Skeletal muscle satellite cell (primary cell): ENCODE measurements around the gene MID1.

Source experiments
- H3K27me3 ChIP-seq: 2 replicates; pipeline ENCODE4 v1.7.0; 2013; ENCODE audit warnings: low read length; ENCODE audit not compliant: control insufficient read depth, insufficient read depth
- H3K36me3 ChIP-seq: 2 replicates; pipeline ENCODE4 v1.7.0; 2013; ENCODE audit warnings: mild to moderate bottlenecking, control low read depth, low read length; ENCODE audit not compliant: insufficient read depth
- H3K4me1 ChIP-seq: 2 replicates; pipeline ENCODE4 v1.7.0; 2013; ENCODE audit warnings: low read length; ENCODE audit not compliant: control insufficient read depth, insufficient read depth
- H3K4me2 ChIP-seq: 2 replicates; pipeline ENCODE4 v1.7.0; 2013; ENCODE audit warnings: mild to moderate bottlenecking, low read length
- H3K4me3 ChIP-seq: 2 replicates; pipeline ENCODE4 v1.7.0; 2013; ENCODE audit warnings: low read length
- H3K9ac ChIP-seq: 2 replicates; pipeline ENCODE4 v1.7.0; 2013; ENCODE audit warnings: mild to moderate bottlenecking, low read depth, low read length, moderate library complexity
- H3K9me3 ChIP-seq: replicated peaks from 2 replicates; pipeline ENCODE4 v1.7.0; 2013; ENCODE audit warnings: mild to moderate bottlenecking, control low read depth, low read length

The MID1 gene

DNA sequence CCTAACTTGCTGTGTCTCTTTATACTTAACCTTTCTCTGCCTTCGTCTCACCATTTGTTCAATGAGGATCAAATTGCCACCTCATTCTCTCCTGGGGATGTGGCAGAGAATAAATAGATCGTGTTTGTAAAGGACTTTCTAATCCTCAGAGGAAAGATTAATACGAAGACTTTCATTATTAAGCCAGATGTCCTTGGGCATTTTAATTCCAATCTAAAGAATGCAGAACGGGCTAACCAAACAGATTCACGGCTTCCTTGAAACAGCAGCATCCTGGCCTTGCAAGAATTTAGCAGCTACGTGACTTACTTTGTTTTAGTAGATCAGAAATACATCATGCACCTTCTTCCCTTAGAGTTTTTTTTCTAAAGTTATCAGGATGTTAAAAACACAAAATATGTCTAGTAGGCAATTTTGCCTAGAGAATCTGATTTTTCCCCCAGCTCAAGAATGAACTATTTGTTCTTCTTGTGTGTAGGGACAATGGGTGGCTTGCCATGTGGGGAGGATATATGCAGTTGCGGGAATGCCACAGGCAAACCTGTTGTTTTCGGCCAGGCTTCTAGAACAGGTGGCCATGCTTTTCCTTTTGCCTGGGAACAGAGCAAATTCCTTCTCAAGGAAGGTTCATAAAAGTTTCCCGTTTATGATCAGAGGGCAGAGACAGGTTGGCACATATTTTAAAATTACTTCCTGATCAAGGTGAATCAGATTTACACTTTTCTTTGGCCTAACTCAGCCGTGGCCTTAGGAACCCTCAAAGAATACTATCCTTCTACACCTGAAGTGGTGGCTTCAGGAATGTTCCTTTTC is 3.0 kb downstream of the MID1 start:
- peaks cover 23% of the 10 kb centered on the region for H3K4me1 ChIP-seq
- peak overlapping the region; percentile 77 for H3K4me3 ChIP-seq
- H3K9ac ChIP-seq, result no peak overlapping the region
- no peaks in the 10 kb centered on the region for H3K9me3 ChIP-seq
- H3K4me2 ChIP-seq, result peak overlapping the region; percentile 81
- no peaks in the 10 kb centered on the region for H3K27me3 ChIP-seq
- H3K36me3 ChIP-seq, result no peaks in the 10 kb centered on the region

DNA sequence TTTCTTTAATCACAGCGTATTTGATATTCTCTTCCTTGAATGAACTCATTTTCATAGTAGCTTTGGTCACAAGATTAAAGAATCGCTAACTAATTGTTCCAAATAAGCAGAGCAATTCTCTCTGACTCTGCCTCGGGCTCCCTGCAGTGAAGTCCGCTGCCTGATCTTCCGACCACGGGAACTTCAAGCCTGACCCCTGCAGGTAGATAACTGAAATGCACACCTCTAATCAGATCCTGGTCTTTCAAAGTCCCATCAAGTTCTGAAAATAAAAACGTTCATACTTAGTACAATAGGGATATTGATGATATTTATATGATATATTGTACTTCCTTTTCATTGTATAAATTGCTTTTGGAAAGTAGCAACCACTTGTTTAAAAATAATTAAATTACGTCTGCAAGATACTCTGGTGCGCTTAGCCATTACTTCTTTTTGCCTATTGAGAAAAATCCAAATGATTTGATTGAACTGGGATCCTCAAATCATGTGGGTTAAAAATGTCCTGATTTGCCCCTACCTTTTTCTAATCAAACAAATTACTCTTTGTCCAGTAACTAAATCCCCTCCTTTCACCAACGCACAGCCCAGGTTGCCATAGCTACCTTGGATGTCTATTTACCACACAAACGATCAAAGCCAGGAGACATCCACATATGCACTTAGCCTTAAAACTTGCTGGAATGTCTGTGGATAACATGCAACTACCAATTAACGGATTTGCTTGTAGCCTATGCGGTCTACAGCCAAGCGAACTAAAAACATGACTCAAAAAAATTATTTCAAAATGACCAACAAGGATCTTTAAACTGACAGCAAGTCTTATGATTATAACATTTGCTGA is 4.2 kb downstream of the MID1 start:
- H3K27me3 ChIP-seq, result no peaks in the 10 kb centered on the region
- peak overlapping the region; percentile 63 for H3K4me2 ChIP-seq
- H3K4me3 ChIP-seq, result no peak overlapping the region
- no peaks in the 10 kb centered on the region for H3K36me3 ChIP-seq
- H3K4me1 ChIP-seq, result peaks cover 27% of the 10 kb centered on the region
- no peaks in the 10 kb centered on the region for H3K9me3 ChIP-seq
- H3K9ac ChIP-seq, result peak overlapping the region; percentile 34

DNA sequence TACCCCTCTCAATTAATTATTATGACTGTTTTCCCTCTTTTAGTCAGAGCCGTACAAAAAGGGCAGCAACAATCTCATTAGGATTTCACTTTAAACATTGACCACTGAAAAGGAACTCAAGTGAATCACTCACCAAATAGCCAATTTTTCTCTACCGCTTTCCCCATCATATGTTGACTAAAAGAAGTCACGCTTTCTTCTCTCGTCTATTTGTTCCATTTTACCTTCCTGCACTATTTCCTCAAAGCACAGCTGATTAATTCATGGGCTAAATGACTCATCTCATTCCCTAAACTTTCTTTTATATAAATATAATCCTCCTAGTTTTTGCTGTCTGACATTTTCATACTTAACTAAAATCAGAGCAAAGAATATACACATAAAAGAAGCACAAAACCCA is 8.2 kb downstream of the MID1 start:
- Histone ChIP-seq H3K36me3 (no peaks in the 10 kb centered on the region), H3K9ac (peak overlapping the region; percentile 5), H3K9me3 (no peaks in the 10 kb centered on the region), H3K4me1 (peaks cover 28% of the 10 kb centered on the region), H3K4me2 (peak overlapping the region; percentile 76), H3K4me3 (peak overlapping the region; percentile 5), H3K27me3 (no peaks in the 10 kb centered on the region)

DNA sequence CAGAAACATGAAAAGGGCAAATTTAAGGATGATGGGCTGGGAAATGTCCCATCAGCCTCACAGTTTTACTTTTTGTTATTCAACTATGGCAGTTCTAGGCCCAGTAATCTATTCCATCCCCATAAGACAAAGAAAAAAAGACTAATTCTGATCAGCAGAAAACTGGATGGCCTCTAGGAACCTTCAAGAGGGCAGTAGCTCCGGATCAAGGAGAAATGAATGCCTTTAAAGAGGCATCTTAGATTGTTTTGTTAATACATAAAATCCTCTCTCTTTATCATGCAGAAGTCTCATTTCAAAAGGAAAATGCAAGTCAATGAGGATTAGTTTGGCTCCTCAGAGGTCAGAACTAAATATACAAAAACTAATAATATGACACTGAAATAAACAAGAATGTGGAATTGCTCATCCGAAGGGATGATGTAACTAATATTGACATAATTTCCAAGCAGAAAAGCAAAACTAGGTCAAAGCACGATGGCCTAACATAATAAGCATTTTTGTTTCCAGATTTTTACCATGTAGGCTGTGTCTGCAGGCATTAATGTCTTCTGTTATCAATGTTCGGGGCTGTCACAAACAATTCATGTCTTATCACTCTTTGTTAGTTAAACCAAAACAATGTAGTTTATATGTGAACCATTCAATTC is 8.8 kb downstream of the MID1 start:
- no peaks in the 10 kb centered on the region for H3K9me3 ChIP-seq
- peaks cover 28% of the 10 kb centered on the region for H3K4me1 ChIP-seq
- peak overlapping the region; percentile 5 for H3K4me3 ChIP-seq
- no peaks in the 10 kb centered on the region for H3K36me3 ChIP-seq
- peak overlapping the region; percentile 41 for H3K9ac ChIP-seq
- peak overlapping the region; percentile 76 for H3K4me2 ChIP-seq
- no peaks in the 10 kb centered on the region for H3K27me3 ChIP-seq

DNA sequence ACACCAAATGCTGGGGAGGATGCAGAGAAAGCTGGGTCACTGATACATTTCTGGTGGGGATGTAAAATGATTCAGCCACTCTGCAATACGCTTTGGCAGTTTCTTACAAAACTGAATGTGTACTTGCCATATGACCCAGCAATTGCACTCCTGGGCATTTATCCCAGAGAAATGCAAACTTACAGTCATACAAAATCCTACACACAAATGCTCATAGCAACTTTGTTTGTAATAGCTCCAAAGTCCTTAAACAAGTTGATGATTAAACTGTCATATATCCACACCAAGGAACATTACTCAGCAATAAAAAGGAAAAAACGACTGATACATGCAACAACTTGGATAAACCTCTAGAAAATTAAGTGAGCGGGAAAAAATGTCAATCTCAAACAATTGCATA is 12.3 kb downstream of the MID1 start:
- Histone ChIP-seq H3K4me3 (no peak overlapping the region), H3K36me3 (no peaks in the 10 kb centered on the region), H3K9me3 (no peaks in the 10 kb centered on the region), H3K9ac (no peak overlapping the region), H3K4me1 (peaks cover 25% of the 10 kb centered on the region), H3K4me2 (no peak overlapping the region), H3K27me3 (no peaks in the 10 kb centered on the region)

DNA sequence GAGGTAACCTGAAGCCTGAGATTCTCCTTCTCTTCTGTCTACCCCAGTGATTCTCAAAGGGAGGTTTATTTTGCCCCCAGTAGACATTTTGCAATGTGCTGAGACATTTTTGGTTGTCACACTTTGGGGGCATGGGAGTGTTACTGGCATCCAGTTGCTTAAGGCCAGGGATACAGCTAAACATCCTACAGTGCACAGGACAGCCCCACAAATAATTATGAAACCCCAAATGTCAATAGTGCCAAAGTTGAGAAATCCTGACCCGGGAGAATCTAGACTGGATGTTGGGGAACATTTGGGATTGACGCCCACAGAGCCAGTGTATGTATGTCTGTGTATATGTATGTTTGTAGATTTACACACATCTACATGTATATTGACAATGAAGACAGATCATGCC is 13.2 kb downstream of the MID1 start:
- Histone ChIP-seq H3K9me3 (no peaks in the 10 kb centered on the region), H3K4me3 (no peak overlapping the region), H3K4me2 (no peak overlapping the region), H3K36me3 (no peaks in the 10 kb centered on the region), H3K4me1 (peaks cover 20% of the 10 kb centered on the region), H3K9ac (no peak overlapping the region), H3K27me3 (no peaks in the 10 kb centered on the region)

DNA sequence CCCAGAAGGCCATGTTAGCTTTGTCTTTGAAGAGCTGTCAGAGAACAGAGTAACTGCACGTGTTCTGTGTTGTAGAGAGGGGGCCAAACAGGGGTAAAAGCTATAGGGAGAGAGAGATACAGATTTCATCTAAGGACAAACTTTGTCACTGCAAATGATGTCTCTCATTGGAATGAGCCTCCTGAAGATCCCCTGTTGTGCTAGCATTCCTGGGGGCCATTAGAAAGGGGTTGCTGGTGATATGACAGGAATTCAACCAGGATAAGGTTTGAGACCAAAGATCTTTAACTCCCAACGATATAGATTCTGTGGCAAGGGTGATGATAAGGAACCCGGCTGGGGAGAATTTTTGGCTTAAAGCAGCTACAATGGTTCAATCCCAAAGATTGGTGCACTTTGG is 16.8 kb downstream of the MID1 start:
- H3K4me1 ChIP-seq, result peaks cover 4% of the 10 kb centered on the region
- H3K4me2 ChIP-seq, result no peak overlapping the region
- H3K4me3 ChIP-seq, result no peak overlapping the region
- no peak overlapping the region for H3K9ac ChIP-seq
- no peaks in the 10 kb centered on the region for H3K9me3 ChIP-seq
- H3K27me3 ChIP-seq, result no peaks in the 10 kb centered on the region
- H3K36me3 ChIP-seq, result no peaks in the 10 kb centered on the region

DNA sequence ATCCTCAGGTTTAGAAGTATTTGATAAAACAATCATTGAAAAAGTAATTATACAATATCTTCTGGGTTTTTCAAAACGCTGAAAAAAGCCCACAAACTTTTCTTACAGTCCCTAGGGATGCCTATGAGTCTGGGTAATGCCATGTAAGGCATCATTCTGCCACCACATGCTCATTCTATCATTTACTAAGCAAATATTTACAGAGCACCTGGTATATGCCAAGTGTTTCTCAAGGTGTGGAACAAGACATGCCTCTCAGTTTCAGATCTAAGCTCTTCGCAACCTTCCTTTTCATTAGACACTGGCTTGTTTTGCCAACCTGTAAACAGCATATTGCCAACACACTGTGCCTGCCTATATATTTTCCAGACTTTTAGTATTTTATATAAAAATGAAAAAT is 17.7 kb downstream of the MID1 start:
- no peaks in the 10 kb centered on the region for H3K36me3 ChIP-seq
- H3K4me1 ChIP-seq, result peaks cover under 1% of the 10 kb centered on the region
- H3K27me3 ChIP-seq, result no peaks in the 10 kb centered on the region
- no peak overlapping the region for H3K9ac ChIP-seq
- no peak overlapping the region for H3K4me2 ChIP-seq
- no peaks in the 10 kb centered on the region for H3K9me3 ChIP-seq
- H3K4me3 ChIP-seq, result no peak overlapping the region

DNA sequence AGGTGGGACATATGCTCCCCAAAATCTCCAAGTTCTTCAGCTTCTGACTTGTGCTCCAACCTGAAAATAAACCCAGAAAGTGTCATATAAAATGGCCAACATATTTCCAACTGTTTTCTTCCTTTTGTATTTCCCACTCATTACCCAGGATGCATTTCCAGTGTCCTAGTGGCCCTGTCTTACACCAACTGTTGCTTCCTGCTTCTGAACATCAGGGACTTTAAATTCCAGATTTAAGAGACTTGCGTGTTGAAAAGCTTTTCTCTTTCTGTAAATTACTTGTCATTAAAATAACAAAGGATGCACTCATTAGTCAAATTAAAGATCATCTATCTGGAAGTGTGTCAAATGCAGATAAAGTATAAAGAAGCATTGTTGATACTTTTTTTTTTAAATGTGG is 19.9 kb downstream of the MID1 start:
- Histone ChIP-seq H3K9me3 (no peaks in the 10 kb centered on the region), H3K9ac (no peak overlapping the region), H3K4me2 (no peak overlapping the region), H3K4me3 (no peak overlapping the region), H3K4me1 (no peaks in the 10 kb centered on the region), H3K27me3 (no peaks in the 10 kb centered on the region), H3K36me3 (no peaks in the 10 kb centered on the region)

DNA sequence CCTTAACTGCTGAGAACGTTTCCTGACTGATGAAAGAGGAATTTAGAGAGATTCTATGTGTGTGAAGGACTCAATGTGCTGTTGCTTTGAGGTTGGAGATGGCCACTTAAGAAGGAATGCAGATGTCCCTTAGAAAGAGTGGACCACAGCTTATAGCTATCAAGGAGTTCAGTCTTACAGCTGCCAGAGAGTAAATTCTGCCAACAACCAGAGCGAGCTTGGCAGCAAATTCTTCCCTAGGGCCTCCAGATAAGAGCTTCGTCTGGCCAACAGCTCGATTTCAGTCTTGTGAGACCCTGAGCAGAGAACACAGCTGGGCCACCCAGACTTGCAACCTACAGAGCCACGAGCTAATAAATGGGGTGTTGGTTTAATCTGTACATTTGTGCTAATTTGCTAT is 21.8 kb downstream of the MID1 start:
- Histone ChIP-seq H3K36me3 (no peaks in the 10 kb centered on the region), H3K27me3 (no peaks in the 10 kb centered on the region), H3K4me1 (no peaks in the 10 kb centered on the region), H3K9ac (no peak overlapping the region), H3K4me2 (no peak overlapping the region), H3K4me3 (no peak overlapping the region), H3K9me3 (no peaks in the 10 kb centered on the region)

DNA sequence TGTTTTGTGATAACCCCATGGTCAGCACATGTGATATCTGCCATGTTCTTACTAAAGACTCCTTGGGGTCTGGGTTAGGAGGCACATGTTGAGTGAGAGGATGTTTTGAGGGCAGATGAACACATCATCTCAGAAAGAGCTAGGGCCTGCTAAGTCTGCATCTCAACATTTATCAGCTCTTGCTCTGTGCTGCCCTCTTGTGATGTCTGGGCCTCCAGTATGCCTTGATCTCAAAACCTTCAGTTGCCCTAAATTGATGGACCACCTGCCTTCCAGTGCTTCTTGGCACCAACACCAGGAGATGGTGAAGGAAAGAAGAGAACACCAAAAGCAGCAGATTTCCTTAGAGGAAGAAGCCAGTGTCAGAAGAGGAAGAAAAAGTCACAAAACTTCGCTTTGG is 22.5 kb downstream of the MID1 start:
- no peak overlapping the region for H3K9ac ChIP-seq
- no peaks in the 10 kb centered on the region for H3K36me3 ChIP-seq

More for the DNA sequence above, 22.5 kb downstream of the MID1 start:
- Histone ChIP-seq H3K4me2 (no peak overlapping the region), H3K4me3 (no peak overlapping the region), H3K4me1 (no peaks in the 10 kb centered on the region), H3K9me3 (no peaks in the 10 kb centered on the region), H3K27me3 (no peaks in the 10 kb centered on the region)
